Measurements from ENCODE around the gene CFDP1.

Gene CFDP1

GRCh38 chr16:75432828-75433731, at the start of gene CFDP1:
Gene CFDP1 (minus strand): TSS chr16:75433503. CDS start chr16:75433352, 151 bp downstream.
- peak; percentile 99 for DNase-seq (ENCODE audit: low spot score)

- DNase-seq (ENCODE audit: low spot score), result no peak
These were observed 49.3 kb upstream of the CFDP1 start for GRCh38 chr16:75482434-75483205.

DNA sequence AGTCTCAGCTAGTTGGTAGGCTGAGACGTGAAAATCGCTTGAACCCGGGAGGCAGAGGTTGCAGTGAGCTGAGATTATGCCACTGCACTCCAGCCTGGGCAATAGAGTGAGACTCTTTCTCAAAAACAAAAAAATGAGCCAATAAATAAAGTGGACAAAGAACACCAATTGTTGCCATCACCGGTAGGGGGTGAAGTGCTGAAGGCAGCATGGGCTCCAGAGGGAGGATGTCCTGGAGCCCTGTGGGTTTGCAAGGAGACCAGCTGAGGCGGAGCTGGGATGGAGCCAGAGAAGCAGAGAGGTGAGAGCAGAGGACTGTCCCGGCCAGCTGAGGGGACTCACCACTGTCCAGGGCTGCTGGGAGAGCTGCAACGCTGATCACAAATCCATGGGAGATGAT, 48.2 kb upstream of the CFDP1 start:
- DNase-seq (ENCODE audit: low spot score), result no peak

GRCh38 chr16:75479421-75479990, 46.2 kb upstream of the CFDP1 start:
- DNase-seq (ENCODE audit: low spot score), result no peak

DNA sequence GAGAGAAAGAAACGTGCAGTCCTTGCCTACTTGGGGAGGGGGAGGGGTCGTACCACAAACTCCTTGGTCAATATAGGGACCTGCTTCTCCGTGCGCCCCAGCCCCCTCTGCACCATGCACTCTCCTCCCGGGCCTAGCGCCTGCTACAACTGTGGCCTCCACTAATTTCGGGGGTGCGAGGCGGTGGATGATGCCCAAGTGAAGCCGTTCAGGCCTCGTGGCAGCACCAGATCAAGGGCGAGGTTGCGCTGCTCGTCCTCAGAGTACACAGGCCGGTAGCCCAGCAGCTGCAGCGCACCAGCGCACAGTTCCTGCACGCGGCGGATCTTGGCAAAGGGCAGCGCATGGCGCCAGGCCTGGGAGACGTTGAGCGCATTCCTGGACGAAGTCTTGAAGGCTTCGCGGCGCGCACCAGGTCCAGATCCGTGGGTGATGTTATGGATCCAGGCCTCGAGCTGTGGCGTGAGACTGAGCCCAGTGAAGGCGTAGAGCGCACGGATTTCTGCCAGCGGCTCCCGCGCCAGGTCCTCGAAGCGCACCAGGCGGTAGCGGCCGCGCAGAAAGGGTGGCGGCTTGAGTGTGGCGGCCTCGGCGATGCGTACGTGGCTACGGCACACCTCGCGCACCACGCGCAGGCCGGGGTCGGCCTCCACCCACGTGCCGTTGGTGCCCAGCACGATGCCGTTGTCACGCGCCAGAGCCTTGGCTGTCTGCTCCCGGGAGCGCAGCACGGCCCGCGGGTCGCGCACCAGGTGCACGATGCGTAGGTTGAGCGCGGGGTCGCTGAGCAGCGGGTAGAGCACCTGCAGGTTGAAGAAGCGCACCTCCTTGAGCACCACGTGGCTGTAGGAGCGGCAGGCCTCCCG, 45.4 kb upstream of the CFDP1 start:
- DNase-seq (ENCODE audit: low spot score), result no peak

- no peak for DNase-seq (ENCODE audit: low spot score)
These were observed 44.6 kb upstream of the CFDP1 start for GRCh38 chr16:75477680-75478473.

DNA sequence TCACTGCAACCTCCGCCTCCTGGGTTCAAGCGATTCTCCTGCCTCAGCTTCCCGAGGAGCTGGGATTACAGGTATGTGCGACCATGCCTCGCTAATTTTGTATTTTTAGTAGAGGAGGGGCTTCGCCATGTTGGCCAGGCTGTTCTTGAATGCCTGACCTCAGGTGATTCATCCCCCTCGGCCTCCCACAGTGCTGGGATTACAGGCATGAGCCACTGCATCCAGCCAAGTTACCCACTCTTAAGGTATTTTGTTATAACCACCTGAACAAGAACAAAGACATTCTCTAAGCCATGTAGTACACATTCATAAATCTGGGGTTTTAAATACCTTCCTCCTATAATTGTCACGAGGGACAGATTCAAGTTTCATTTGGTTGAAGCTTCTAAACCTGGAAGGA, 43.5 kb upstream of the CFDP1 start:
- no peak for DNase-seq (ENCODE audit: low spot score)

DNA sequence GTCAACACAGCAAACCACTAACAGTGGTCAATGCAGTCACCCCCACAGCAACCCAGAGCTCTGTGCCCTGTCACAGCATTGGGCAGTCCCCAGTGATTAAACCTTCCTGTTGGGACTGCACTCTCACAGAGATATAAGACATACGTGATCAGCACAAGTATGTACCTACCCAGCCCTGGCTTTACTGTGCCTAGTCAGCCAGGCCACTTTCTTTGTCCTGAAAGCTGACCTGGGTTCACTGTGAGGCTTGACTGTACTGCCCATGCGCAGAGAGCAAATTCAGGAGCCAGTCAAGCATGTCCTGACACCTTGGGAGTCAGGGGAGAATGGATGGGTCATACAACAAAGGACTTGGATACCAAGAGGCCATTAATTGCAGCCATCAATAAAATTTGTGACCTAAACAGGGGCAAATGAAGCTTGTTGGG, 42.1 kb upstream of the CFDP1 start:
- DNase-seq (ENCODE audit: low spot score), result no peak

DNA sequence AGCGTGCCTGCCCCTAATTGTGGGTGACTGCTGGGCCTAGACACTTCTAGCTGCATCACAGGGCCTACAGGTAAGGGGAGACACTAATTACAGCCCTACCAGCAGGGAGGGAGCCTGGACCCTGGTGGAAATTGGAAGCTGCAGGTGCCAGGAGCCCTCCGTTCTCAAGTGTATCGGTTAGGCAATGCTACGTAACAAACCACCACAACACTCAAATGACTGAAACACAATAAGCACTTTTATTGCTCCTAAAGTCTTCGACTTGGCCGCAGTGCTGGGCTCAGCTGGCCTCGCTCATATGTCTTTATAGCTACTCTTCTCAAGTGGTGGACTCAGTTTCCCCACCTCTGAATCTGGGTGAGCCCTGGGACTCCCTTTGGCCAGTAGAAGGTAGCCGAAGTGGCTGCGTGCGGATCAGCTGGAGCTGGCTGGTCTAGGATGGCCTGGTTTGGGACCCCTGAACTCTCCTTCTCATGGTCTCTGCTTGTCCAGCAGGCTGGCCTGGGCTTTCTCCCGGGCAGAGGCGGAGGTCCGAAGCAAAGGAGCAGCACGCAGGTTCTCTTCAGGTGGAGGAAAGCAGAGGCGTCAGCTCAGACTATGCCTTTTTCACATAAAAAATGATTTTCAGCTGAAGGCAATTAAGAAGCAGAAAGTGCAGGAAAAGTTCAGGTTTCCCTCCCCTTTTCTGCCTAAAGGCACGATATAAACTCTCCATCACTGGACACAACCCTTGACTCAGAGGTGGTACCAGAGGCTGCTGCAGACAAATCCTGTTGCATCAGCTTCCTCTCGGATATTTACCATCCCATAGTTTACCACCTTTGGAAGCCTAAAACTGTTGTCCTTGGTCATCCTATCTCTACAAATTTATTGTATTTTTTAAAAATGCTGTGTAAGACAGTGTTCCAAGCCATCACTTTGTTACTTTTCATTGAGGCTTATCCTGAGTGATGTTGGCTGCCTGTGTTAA, 39.9 kb upstream of the CFDP1 start:
- no peak for DNase-seq (ENCODE audit: low spot score)

DNA sequence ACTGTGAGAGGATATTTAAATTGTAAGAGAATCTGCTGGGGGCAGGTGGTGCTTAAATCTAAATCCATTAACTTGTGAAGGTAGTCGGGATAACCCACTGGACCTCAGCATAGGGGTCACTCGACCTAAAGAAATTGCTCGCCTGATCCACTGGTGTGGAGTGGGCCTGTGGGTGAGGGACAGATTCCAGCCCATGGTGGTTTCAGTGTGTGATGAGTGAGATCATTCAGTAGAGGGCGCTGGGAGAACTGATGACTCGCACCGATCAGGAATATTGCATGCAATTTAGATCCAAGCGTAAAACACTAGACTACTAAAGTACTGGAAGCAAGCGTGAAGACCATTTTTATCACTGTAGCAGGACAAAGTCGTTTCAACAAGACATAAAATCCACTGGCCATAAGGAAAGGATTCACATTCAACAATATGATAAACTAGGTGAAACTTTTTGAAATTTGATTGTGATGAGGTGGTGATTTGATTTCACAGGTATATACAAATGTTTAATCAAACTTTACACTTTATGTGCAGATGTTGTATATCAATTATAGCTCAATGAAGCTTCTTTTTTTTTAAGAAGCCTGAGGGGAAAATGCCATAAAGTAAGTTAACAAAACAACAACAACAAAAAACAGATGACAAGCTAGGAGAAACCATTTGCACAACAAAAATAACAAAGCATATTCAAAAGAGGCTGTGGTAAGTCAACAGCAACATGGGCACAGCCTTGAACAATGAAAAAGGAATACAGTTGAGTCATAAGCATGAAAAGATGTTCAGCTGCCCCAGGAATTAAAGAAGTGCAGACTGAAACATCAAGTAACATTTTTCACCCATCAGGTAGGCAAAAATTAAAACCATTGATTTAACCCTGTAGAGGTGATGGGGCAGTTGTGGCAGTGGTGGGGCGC, 38.7 kb upstream of the CFDP1 start:
- DNase-seq (ENCODE audit: low spot score), result peak; percentile 89

DNA sequence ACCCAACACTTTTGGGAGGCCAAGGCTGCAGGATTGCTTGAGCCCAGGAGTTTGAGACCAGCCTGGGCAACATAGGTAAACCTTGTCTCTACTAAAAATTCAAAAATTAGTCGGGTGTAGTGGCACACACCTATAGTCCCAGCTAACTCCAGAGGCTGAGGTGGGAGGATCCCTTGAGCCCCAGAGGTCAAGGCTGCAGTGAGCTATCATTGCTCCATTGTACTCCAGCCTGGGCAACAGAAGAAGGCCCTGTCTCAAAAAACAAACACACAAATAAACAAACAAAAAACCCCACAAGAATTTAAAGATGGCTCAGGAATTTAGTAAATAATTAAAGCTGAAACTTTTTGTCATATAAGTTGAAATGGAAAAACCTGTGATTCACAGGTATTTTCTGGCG, 33.5 kb upstream of the CFDP1 start:
- DNase-seq (ENCODE audit: low spot score), result no peak

DNA sequence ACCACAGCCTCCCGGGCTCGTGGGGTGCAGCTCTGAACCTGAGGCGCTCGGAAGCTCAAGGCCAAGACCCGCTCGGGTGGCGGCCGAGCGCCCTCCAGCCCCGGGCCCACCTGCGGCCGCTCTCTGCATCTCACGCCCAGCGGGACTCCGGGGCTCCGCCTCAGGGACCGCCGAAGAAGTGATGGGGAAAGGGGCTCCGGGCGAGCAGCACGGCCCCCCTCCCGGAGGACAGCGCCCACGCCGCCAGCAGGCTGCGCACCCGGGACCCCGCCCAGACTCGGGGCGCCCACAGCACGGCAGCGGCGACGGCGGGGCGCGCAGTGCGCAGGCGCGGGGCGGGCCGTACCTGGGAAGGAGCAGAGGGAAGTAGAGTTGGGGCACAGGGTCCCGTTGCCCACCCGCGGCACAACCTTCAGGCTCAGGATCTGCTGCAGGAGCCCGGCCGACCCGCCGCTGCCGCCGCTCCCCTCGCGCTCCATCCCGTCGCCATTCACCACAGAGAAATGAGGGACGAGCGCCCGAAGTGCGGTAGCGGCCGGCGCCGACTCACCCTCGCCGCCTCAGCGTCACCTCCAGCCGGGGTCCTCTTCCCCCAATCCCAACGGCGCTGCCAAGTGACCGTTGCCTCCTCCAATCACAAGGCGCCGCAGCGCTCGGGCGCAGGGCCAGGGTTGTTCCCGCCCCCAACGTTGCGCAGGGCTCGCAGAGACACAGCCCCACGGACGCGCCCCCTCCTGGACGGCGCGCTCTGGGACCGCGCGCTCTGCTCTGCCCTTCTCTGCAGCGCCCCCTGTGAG, 31.0 kb upstream of the CFDP1 start, which contains the start of gene TMEM170A:
TMEM170A (minus strand) TSS at position 568 of the 797 bp plus-strand sequence; CDS start at position 479, 89 bp downstream.
- DNase-seq (ENCODE audit: low spot score), result peak; percentile 99

DNA sequence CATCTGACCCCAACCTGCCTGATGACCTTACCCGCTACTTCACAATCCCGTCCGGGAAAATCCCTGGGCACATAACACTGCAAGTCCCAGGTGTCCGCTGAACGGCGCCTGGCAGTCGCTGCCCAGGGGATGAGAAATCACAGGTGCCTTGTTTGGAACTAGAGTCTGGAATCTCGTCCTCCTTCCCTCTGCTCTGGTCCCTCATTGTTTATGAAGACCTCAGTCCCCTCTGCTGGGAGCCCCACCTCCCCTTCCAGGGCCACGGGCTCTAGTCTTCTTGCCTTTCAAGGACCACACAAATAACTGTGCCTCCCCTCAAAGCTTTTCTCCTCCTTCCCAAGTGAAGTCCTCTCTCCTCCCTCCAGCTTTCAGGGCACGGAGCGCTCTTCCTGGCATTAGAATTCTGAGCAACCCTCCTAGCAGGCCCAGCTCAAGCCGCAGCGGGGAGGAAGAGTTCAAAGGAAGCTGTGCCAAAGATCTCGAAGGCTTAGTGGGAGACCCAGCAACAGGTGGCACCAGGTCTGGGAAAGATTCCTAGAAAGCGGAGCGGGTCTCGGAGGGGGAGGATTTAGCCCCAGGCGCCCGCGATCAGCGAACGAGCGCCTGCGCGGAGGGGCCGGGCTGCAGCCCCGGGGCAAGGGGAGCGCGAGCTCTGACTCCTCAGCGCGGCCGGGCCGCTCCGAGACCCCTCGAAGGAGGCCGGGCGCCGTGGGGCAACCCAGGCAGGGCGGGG, 30.3 kb upstream of the CFDP1 start:
- DNase-seq (ENCODE audit: low spot score), result peak; percentile 60

DNA sequence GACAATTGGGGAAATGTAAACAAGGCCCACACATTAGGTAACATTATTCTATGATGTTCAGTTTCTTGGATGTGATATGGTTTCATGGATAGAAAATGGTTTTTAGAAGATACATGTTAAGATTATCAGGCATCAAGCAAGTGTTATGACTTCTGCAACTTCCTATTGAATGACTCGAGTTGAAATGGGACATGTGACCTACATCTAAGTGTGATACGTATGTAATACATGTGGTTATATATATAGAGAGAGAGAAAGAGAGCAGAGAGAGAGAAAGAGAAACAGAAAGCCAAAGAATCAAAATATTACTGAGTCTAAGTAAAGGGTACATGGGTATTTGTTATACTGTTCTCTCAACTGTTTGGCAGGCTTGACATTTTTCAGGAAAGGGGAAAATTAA, 29.5 kb upstream of the CFDP1 start:
- DNase-seq (ENCODE audit: low spot score), result no peak

- no peak for DNase-seq (ENCODE audit: low spot score)
These were observed 28.3 kb upstream of the CFDP1 start for GRCh38 chr16:75461575-75461974.

- no peak for DNase-seq (ENCODE audit: low spot score)
These were observed 27.1 kb upstream of the CFDP1 start for GRCh38 chr16:75460446-75460845.

DNA sequence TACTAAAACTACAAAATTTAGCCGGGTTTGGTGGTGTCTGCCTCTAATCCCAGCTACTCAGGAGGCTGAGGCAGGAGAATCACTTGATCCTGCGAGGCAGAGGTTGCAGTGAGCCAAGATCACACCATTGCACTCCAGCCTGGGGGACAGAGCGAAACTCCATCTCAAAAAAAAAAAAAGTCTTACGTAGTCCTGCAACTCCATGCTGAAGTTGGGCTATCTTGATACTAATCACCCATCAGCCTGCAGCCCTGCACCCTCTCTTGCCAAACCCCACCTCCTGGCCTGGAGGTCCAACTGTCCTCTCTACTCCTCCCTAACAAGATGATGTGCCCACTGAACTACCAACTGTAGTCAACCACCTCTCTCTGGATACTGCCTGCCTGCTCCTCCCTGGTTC, 26.4 kb upstream of the CFDP1 start:
- no peak for DNase-seq (ENCODE audit: low spot score)
